Measurements from ENCODE around the gene CETP. TPM values are rescaled to one million over a fixed set of nuclear protein-coding genes. Genes with fewer than 3 reads are reported as not detected.

CETP gene
- total RNA-seq, 1 donor from 2014 or later: not detected

DNA sequence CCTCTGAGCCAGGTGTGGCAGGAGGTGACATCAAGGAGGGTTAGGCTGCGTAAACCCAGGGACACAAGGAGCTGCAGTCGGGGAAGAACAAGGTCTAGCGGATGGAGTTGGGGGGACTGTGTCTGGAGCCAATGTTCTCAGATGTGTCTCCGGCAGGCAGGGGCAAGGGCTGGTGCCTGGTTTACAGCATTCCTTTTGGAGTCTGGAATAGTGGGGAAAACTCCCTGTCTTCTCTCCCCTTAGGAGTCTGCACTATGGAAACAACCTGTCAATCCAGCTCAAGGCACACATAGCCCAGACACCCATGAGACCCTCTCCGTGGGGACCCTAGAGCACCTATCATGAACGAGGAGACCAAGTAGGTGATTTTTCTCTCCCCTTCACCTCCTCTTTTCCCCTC is 55.1 kb downstream of the CETP start:
- Mint-ChIP-seq H3K4me3 (ENCODE audit: unreplicated experiment) (no peak overlapping the region), H3K4me1 (ENCODE audit: low read depth, unreplicated experiment) (no peaks in the 10 kb centered on the region), H3K27me3 (ENCODE audit: unreplicated experiment) (peaks cover 5% of the 10 kb centered on the region), H3K9me3 (ENCODE audit: unreplicated experiment) (peaks cover 4% of the 10 kb centered on the region), H3K27ac (ENCODE audit: unreplicated experiment) (no peak overlapping the region), H3K36me3 (ENCODE audit: unreplicated experiment) (peaks cover 7% of the 10 kb centered on the region)
- DNase-seq: no peak
- no peak for TF ChIP-seq CTCF (IDR thresholded peaks at IDR 0.05; ENCODE audit: partially characterized antibody, unreplicated experiment)

DNA sequence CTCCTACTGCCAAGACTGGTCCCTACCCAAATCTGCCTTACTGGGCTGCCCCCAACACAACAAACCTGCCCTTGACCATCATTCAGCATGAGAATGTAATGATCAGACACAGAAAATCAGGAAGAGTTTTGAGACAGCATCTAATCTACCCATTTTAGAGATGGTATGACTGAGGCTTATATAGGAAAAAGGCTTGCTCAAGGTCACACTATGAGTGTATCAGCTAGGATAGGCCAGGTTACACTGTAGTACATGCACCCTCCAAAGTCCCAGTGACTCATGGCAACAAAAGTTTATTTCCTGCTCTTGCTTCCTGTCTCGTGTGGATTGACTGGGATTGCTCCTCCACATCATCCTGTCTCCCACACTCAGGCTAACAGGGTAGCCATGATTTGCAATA is 55.5 kb downstream of the CETP start:
- DNase-seq: no peak
- no peak for TF ChIP-seq CTCF (IDR thresholded peaks at IDR 0.05; ENCODE audit: partially characterized antibody, unreplicated experiment)
- H3K27ac Mint-ChIP-seq (ENCODE audit: unreplicated experiment): no peak overlapping the region
- H3K4me1 Mint-ChIP-seq (ENCODE audit: low read depth, unreplicated experiment): no peaks in the 10 kb centered on the region
- peaks cover 7% of the 10 kb centered on the region for H3K36me3 Mint-ChIP-seq (ENCODE audit: unreplicated experiment)
- H3K9me3 Mint-ChIP-seq (ENCODE audit: unreplicated experiment): peaks cover 4% of the 10 kb centered on the region
- H3K4me3 Mint-ChIP-seq (ENCODE audit: unreplicated experiment): no peak overlapping the region
- peaks cover 5% of the 10 kb centered on the region for H3K27me3 Mint-ChIP-seq (ENCODE audit: unreplicated experiment)

DNA sequence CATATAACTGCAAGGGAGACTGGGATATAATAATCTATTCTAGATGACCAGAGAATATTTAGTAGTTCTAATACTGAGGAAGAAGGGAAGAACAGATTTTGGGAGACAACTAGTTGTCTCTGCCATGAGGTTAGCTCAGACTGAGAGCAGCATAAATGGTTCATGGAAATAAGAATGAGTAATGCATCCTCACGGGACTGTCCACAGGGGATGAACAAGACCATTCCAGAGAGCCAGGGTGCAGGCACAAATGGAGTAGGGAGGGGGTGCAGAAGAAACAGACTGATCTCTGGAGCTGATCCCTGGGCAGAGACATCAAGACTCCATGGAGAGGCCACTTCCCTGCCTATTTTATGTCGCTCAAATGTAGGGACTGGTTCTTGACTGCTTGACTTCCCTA is 58.0 kb downstream of the CETP start:
- Mint-ChIP-seq H3K4me3 (ENCODE audit: unreplicated experiment) (no peak overlapping the region), H3K9me3 (ENCODE audit: unreplicated experiment) (peaks cover 5% of the 10 kb centered on the region), H3K27me3 (ENCODE audit: unreplicated experiment) (peaks cover 5% of the 10 kb centered on the region), H3K36me3 (ENCODE audit: unreplicated experiment) (peaks cover 7% of the 10 kb centered on the region), H3K27ac (ENCODE audit: unreplicated experiment) (no peak overlapping the region), H3K4me1 (ENCODE audit: low read depth, unreplicated experiment) (no peaks in the 10 kb centered on the region)
- no peak for TF ChIP-seq CTCF (IDR thresholded peaks at IDR 0.05; ENCODE audit: partially characterized antibody, unreplicated experiment)
- no peak for DNase-seq

GRCh38 chr16:57020651-57021050 is 58.9 kb downstream of the CETP start:
- Mint-ChIP-seq H3K27me3 (ENCODE audit: unreplicated experiment) (peaks cover 5% of the 10 kb centered on the region), H3K9me3 (ENCODE audit: unreplicated experiment) (peaks cover 5% of the 10 kb centered on the region), H3K27ac (ENCODE audit: unreplicated experiment) (no peak overlapping the region), H3K4me3 (ENCODE audit: unreplicated experiment) (no peak overlapping the region), H3K36me3 (ENCODE audit: unreplicated experiment) (peaks cover 7% of the 10 kb centered on the region), H3K4me1 (ENCODE audit: low read depth, unreplicated experiment) (no peaks in the 10 kb centered on the region)
- DNase-seq: no peak
- TF ChIP-seq CTCF (IDR thresholded peaks at IDR 0.05; ENCODE audit: partially characterized antibody, unreplicated experiment): no peak

- H3K36me3 Mint-ChIP-seq (ENCODE audit: unreplicated experiment): peaks cover 7% of the 10 kb centered on the region
- H3K9me3 Mint-ChIP-seq (ENCODE audit: unreplicated experiment): peaks cover 5% of the 10 kb centered on the region
- TF ChIP-seq CTCF (IDR thresholded peaks at IDR 0.05; ENCODE audit: partially characterized antibody, unreplicated experiment): no peak
- H3K27ac Mint-ChIP-seq (ENCODE audit: unreplicated experiment): no peak overlapping the region
- H3K4me3 Mint-ChIP-seq (ENCODE audit: unreplicated experiment): no peak overlapping the region
- no peaks in the 10 kb centered on the region for H3K4me1 Mint-ChIP-seq (ENCODE audit: low read depth, unreplicated experiment)
- no peak for DNase-seq
- H3K27me3 Mint-ChIP-seq (ENCODE audit: unreplicated experiment): peaks cover 2% of the 10 kb centered on the region
Observed at GRCh38 chr16:57021757-57022156, 60.0 kb downstream of the CETP start.
